ENCODE measurements around the gene OSBPL10. TPM values are rescaled to one million over a fixed set of nuclear protein-coding genes. Genes with fewer than 3 reads are reported as not detected.

OSBPL10 gene
- total RNA-seq, 1 donor = 15.0 TPM

DNA sequence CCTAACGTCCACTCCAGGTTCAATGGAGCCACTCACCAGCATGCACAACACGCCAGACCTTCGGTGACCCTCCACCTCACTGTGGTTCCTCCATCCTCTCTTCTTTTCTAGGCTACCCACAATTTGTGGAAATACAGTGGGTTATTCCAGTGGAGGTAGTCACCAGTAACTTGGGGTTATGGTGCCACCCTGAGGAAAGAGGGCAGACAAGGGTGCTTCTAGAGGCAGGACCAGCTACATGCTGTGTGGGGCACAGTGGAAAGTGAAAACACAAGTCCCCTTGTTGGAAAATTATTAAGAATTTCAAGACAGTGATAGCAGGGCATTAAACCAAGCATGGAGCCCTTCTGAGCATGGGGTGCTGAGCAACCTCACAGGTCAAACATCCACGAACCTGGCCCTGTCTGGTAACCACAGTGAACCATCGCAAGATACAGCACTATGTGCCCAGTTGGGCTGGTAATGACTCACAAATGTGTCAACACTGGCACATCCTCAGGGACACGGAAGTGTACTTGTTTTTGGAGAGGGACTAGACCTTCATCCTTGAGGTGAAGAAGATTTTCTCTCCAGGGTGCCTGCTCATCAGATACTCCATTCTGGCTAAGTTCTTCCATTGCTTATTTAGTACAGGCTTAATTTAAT, 281.6 kb downstream of the OSBPL10 start:
- no peak overlapping the region for H3K4me3 ChIP-seq (ENCODE audit: low read depth, low read length)
- no peak for DNase-seq (ENCODE audit: low read depth)
- TF ChIP-seq, protein P1, sequence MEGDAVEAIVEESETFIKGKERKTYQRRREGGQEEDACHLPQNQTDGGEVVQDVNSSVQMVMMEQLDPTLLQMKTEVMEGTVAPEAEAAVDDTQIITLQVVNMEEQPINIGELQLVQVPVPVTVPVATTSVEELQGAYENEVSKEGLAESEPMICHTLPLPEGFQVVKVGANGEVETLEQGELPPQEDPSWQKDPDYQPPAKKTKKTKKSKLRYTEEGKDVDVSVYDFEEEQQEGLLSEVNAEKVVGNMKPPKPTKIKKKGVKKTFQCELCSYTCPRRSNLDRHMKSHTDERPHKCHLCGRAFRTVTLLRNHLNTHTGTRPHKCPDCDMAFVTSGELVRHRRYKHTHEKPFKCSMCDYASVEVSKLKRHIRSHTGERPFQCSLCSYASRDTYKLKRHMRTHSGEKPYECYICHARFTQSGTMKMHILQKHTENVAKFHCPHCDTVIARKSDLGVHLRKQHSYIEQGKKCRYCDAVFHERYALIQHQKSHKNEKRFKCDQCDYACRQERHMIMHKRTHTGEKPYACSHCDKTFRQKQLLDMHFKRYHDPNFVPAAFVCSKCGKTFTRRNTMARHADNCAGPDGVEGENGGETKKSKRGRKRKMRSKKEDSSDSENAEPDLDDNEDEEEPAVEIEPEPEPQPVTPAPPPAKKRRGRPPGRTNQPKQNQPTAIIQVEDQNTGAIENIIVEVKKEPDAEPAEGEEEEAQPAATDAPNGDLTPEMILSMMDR (IDR thresholded peaks at IDR 0.05; ENCODE audit: insufficient read depth, low read length) = no peak

DNA sequence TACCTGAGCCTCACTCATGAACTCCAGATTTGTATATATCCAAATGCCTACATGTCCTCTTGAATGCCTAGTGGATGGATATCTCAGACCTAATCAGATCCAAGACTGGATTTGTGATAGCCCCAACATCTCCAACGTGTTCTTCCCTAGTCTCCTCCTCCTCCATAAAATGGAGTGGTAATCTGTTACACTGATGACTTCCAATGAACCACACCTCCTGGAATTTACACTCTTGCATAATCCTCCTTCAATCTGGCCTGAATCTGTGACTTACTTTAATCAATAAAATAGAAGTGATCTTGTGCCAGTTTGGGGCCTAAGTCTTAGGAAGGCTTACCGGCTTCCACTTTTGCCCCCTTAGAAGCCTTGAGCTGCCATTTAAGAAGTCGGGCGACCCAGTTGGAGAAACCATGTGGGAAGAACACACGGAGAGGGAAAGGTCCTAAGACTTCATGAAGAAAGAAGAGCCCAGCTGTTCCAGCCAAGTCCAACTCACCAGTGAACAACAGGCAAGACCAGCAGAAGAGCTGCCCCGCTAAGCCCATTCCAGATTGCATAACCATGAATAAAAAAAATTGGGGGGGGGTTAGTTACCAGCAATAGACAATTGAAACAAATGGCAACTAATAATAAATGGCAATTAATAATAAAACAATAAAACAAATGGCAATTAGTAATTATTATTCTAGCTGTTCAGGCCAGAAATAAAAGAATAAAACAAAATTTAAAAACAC, 284.1 kb downstream of the OSBPL10 start:
- no peak for DNase-seq (ENCODE audit: low read depth)
- TF ChIP-seq, protein P1 (IDR thresholded peaks at IDR 0.05; ENCODE audit: insufficient read depth, low read length) = no peak
- H3K4me3 ChIP-seq (ENCODE audit: low read depth, low read length) = no peak overlapping the region

DNA sequence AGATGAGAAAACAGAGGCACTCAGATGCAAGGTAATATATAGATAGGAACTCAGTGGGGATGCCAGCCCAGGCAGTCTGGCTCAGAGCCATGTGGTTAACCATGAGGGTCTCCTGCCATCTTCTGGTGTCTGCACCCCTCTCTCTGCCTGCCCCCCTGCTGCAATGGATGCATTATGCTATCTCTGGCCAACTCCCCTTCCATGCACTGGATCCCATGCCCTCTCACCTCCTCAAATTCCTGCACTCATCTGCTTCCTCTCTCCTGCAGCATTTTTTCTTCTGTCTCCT, 285.1 kb downstream of the OSBPL10 start:
- TF ChIP-seq, protein P1 (IDR thresholded peaks at IDR 0.05; ENCODE audit: insufficient read depth, low read length) = no peak
- H3K4me3 ChIP-seq (ENCODE audit: low read depth, low read length) = no peak overlapping the region
- DNase-seq (ENCODE audit: low read depth) = no peak

DNA sequence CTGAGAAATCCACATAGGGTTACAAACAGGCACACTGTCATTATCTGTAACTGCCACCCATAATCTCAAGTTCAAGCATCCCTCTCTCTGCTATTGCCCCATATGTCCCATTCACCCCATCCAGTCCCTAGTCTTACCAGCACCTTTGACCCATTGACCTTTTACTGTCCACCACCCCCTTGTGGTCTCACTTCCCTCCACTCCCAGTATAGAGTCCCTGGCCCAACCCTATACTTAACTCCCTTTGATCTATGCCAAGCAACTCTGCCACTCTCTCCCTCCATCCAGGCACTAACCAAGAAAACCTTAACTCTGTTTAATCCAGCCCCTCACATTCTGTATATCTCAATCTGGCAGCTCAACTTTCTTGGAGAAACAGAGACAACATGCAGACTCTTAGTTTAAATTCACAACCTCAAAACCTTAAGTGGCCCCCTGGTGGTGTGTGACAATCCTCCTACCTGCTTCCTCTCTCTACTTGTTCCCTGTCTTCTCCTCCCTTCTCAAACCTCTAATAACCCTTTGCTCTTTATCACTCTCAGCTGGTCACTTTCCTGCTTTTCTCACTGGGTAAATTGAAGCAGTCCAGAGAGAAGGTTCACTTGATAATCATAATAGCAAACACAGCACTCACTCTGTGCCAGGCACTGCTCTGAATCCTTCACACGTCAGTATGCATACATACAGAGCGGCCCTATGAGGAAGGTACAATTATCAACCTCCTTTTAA, 285.6 kb downstream of the OSBPL10 start:
- no peak for DNase-seq (ENCODE audit: low read depth)
- TF ChIP-seq, protein P1 (IDR thresholded peaks at IDR 0.05; ENCODE audit: insufficient read depth, low read length) = peak; percentile 25
- no peak overlapping the region for H3K4me3 ChIP-seq (ENCODE audit: low read depth, low read length)

DNA sequence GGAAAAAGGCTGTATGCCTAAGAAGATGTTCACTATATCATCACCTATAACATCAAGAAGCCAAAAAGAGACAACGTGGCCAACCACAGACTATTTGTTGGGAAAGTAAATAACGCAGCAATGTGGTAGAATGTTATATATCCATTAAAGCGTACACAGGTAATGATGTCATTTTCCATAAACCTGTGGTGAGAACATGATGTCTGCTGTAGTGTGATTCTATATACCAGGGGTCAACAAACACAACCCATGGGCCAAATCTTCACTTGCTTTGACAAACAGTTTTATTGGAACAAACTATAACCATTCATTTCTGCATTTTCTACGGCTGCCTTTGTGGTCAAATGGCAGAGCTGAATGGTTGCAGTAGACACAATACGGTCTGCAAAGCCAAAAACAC, 287.7 kb downstream of the OSBPL10 start:
- no peak overlapping the region for H3K4me3 ChIP-seq (ENCODE audit: low read depth, low read length)
- DNase-seq (ENCODE audit: low read depth) = no peak
- TF ChIP-seq, protein P1 (IDR thresholded peaks at IDR 0.05; ENCODE audit: insufficient read depth, low read length) = no peak

DNA sequence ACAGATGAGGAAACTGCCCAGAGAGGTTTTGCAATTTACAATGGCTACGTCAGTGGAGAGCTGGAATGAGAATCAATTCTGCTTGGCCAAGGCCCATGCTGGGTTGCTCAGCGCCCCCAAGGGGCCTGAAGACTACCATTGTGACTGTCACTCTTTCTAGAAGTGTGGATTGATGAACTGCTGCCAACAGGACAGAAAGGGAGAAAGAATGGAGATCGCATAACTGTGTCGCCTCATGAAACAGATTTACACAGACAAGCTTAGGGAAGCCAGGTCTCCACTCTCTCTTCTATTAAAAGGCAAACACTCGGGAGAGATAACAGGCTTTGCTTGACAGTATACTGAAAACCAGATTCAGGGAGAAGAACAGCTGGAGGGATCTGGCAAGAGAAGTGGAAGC, 288.3 kb downstream of the OSBPL10 start:
- H3K4me3 ChIP-seq (ENCODE audit: low read depth, low read length) = no peak overlapping the region
- TF ChIP-seq, protein P1 (IDR thresholded peaks at IDR 0.05; ENCODE audit: insufficient read depth, low read length) = no peak
- no peak for DNase-seq (ENCODE audit: low read depth)

Data from fibroblast of the aortic adventitia (primary cell).